AG04450 (cell line): Measurements from ENCODE around the gene HBM. TPM values are rescaled to one million over a fixed set of nuclear protein-coding genes. Genes with fewer than 3 reads are reported as not detected.

Experiments
- CTCF ChIA-PET: fragments of 300-600, 350-600 bp; formaldehyde crosslinking; extraction: SDS; loops from one replicate; lab custom pipeline; 2022; ENCODE audit warnings: antibody characterized with exemption, inconsistent platforms; lab: Charles Lee
- POLR2A ChIA-PET: fragments of 350-600 bp; formaldehyde crosslinking; extraction: SDS; loops from one replicate; lab custom pipeline; 2021; ENCODE audit warnings: antibody characterized with exemption, inconsistent platforms; lab: Yijun Ruan, JAX
- DNase-seq: peaks from one replicate; pipeline ENCODE4 v3.0.0-alpha.2; 2011; ENCODE audit warnings: low read depth, low spot score
- H3K27ac ChIP-seq: one replicate; pipeline ENCODE4 v1.5.1; 2012; ENCODE audit warnings: low read depth, low read length, control low read depth
- H3K27me3 ChIP-seq: one replicate; pipeline ENCODE4 v1.6.0; 2012; ENCODE audit warnings: low read length; ENCODE audit not compliant: control insufficient read depth, insufficient read depth
- H3K4me3 ChIP-seq: 2 replicates; pipeline ENCODE4 v1.5.1; 2011; ENCODE audit warnings: mild to moderate bottlenecking, low read depth, low read length, control low read depth
- H3K9me3 ChIP-seq: 2 replicates; pipeline ENCODE4 v1.5.1; 2012; ENCODE audit warnings: low read length; ENCODE audit not compliant: control insufficient read depth, insufficient read depth
- CTCF ChIP-seq: IDR thresholded peaks from 2 replicates; pipeline ENCODE4 v1.5.1; 2011; ENCODE audit warnings: low read depth, low read length, control low read depth, inconsistent platforms
- polyA plus RNA-seq: library from polyadenylated mRNA; depleted of rRNA; stranded (reverse); fragments of >200 nt; gene quantifications from 2 replicates; pipeline ENCODE4 v1.2.3, GENCODE V29; 2011

HBM gene
- polyA plus RNA-seq, 1 experiment, result not detected

DNA sequence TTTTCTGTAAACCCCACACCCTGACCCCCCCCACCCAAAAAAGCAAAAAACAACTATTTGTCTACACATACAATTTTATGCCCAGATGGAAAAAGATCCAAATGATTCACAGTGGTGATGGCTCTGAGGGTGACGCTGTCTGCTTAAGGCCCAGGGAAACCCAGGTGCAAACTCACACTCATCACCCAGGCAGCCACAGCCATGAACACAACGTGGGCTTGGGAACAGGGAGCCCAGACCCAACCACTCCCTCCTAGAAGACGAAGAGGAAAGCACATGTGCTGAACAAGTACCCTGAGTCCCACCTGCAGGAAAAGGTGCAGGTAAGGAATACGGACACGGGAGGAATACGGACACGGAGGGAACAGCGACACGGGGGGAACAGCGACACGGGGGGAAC, 19.9 kb downstream of the HBM start:
- POLR2A ChIA-PET, result interaction anchor here (0.6 kb wide), 1 partner anchor 412 kb away, joined by 5 read pairs; no protein-coding TSS in a partner anchor
- no peak for DNase-seq

GRCh38 chr16:187330-187729, 21.6 kb downstream of the HBM start:
- Histone ChIP-seq H3K27ac (no peak overlapping the region), H3K27me3 (no peaks in the 10 kb centered on the region), H3K4me3 (no peak overlapping the region), H3K9me3 (peaks cover 4% of the 10 kb centered on the region; the same call in 1 of the 2 replicates)
- POLR2A ChIA-PET, result no interaction called here
- CTCF ChIA-PET, result interaction anchor here (1.1 kb wide), 1 partner anchor 80 kb away, joined by 3 read pairs; no protein-coding TSS in a partner anchor
- TF ChIP-seq CTCF, result no peak
- no peak for DNase-seq

More for the DNA sequence above, 19.9 kb downstream of the HBM start:
- H3K9me3 ChIP-seq, result peaks cover 4% of the 10 kb centered on the region; the same call in 1 of the 2 replicates
- H3K4me3 ChIP-seq, result no peak overlapping the region
- H3K27ac ChIP-seq, result no peak overlapping the region
- no peaks in the 10 kb centered on the region for H3K27me3 ChIP-seq
- CTCF ChIA-PET, result no interaction called here
- TF ChIP-seq CTCF, result no peak

DNA sequence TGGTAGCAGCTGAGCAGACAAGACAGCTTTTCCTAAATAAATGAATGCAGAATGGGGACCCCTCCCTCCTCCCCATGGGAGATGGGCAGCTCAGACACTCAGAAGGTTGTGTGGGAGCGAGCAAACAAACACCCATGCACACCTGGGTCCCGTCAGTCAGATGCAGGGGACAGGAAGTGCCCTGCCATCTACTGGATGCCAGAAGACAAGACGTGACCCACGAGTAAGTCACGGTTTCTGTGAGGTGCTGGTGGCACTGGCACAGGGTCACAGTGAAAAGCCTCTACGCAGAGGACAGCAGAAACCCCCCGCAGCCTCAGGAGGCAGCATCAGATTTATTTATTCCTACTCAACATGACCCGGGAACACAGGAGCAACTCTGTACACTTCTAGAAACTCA, 22.9 kb downstream of the HBM start:
- H3K27me3 ChIP-seq, result no peaks in the 10 kb centered on the region
- no peak for DNase-seq
- H3K4me3 ChIP-seq, result no peak overlapping the region
- ChIA-PET CTCF (interaction anchor here (1.1 kb wide), 1 partner anchor 82 kb away, joined by 3 read pairs; no protein-coding TSS in a partner anchor), POLR2A (no interaction called here)
- TF ChIP-seq CTCF, result no peak
- peaks cover 4% of the 10 kb centered on the region; the same call in 1 of the 2 replicates for H3K9me3 ChIP-seq
- no peak overlapping the region for H3K27ac ChIP-seq

DNA sequence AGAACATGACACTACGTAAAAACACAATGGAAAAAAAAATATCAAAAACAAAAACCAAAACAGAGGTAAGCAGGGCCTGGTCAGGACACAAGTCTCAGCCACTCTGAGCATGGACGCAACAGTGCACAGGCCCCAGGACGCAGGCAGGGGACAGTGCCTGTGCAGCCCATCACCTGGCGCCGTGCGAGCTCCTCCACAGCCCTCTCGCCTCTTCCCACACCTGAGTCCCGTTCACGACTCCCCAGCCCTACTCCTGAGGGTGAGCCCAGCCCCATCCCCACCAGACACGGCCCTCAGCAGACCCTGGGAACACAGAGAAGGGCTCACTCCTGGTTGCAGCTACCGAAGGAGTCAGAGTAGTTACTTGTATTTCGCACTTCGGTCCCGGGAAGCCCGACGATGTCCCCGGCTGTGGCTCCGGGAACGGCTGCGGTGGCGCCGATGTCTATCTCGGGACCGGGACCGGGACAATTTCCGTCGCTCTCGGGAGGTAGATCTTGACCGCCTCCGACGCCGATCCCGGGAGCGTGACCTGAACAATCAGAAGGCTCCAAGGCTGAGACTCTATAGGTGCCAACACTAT, 23.9 kb downstream of the HBM start:
- Histone ChIP-seq H3K27ac (no peak overlapping the region), H3K9me3 (peaks cover 4% of the 10 kb centered on the region; the same call in 1 of the 2 replicates), H3K4me3 (no peak overlapping the region), H3K27me3 (no peaks in the 10 kb centered on the region)
- TF ChIP-seq CTCF, result no peak
- ChIA-PET POLR2A (no interaction called here), CTCF (no interaction called here)
- no peak for DNase-seq

- no peak overlapping the region for H3K27ac ChIP-seq
- peaks cover 4% of the 10 kb centered on the region; the same call in 1 of the 2 replicates for H3K9me3 ChIP-seq
- CTCF ChIA-PET, result interaction anchor here (2.2 kb wide), 1 partner anchor 10 kb away, joined by 13 read pairs; no protein-coding TSS in a partner anchor
- no peaks in the 10 kb centered on the region for H3K27me3 ChIP-seq
- no peak for DNase-seq
- POLR2A ChIA-PET, result no interaction called here
- no peak for TF ChIP-seq CTCF
- no peak overlapping the region for H3K4me3 ChIP-seq
Observed at GRCh38 chr16:191831-192230, 26.1 kb downstream of the HBM start.
